ENCODE data around the gene SYNRG.

Gene SYNRG

GRCh38 chr17:37598145-37598544 lies 11.1 kb downstream of the SYNRG start:
- no peak for DNase-seq (ENCODE audit: low read depth)

- DNase-seq (ENCODE audit: low read depth): no peak
Measured at GRCh38 chr17:37592291-37592690, 16.9 kb downstream of the SYNRG start.

GRCh38 chr17:37585066-37585465 lies 24.2 kb downstream of the SYNRG start:
- no peak for DNase-seq (ENCODE audit: low read depth)

GRCh38 chr17:37576281-37576680 lies 32.9 kb downstream of the SYNRG start:
- DNase-seq (ENCODE audit: low read depth): peak; percentile 27

- no peak for DNase-seq (ENCODE audit: low read depth)
Measured at GRCh38 chr17:37574427-37574826, 34.8 kb downstream of the SYNRG start.

- no peak for DNase-seq (ENCODE audit: low read depth)
Measured at GRCh38 chr17:37571674-37572073, 37.5 kb downstream of the SYNRG start.

- DNase-seq (ENCODE audit: low read depth): peak; percentile 69
Measured at GRCh38 chr17:37570527-37571093, 38.6 kb downstream of the SYNRG start.

- peak; percentile 9 for DNase-seq (ENCODE audit: low read depth)
Measured at GRCh38 chr17:37568350-37569053, 40.7 kb downstream of the SYNRG start.

- DNase-seq (ENCODE audit: low read depth): no peak
Measured at GRCh38 chr17:37567538-37567937, 41.7 kb downstream of the SYNRG start.

- DNase-seq (ENCODE audit: low read depth): no peak
Measured at GRCh38 chr17:37567137-37567536, 42.1 kb downstream of the SYNRG start.

GRCh38 chr17:37564252-37564651 lies 45.0 kb downstream of the SYNRG start:
- no peak for DNase-seq (ENCODE audit: low read depth)

GRCh38 chr17:37562016-37562745 lies 47.0 kb downstream of the SYNRG start:
- no peak for DNase-seq (ENCODE audit: low read depth)

- DNase-seq (ENCODE audit: low read depth): peak; percentile 50
Measured at GRCh38 chr17:37558299-37558698, 50.9 kb downstream of the SYNRG start.

GRCh38 chr17:37557482-37557881 lies 51.7 kb downstream of the SYNRG start:
- DNase-seq (ENCODE audit: low read depth): no peak

GRCh38 chr17:37555386-37555785 lies 53.8 kb downstream of the SYNRG start:
- no peak for DNase-seq (ENCODE audit: low read depth)

- DNase-seq (ENCODE audit: low read depth): no peak
Measured at GRCh38 chr17:37553401-37553966, 55.7 kb downstream of the SYNRG start.

GRCh38 chr17:37551788-37552187 lies 57.4 kb downstream of the SYNRG start:
- DNase-seq (ENCODE audit: low read depth): peak; percentile 70

GRCh38 chr17:37547986-37548385 lies 61.2 kb downstream of the SYNRG start:
- no peak for DNase-seq (ENCODE audit: low read depth)

- DNase-seq (ENCODE audit: low read depth): no peak
Measured at GRCh38 chr17:37546302-37546701, 62.9 kb downstream of the SYNRG start.

- DNase-seq (ENCODE audit: low read depth): no peak
Measured at GRCh38 chr17:37545486-37545885, 63.7 kb downstream of the SYNRG start.

GRCh38 chr17:37543637-37544052 lies 65.6 kb downstream of the SYNRG start:
- no peak for DNase-seq (ENCODE audit: low read depth)

- peak; percentile 60 for DNase-seq (ENCODE audit: low read depth)
Measured at GRCh38 chr17:37541880-37542660, 67.1 kb downstream of the SYNRG start.

All from amniotic epithelial cell (primary cell).